ENCODE measurements around the gene CPEB3.

- TF ChIP-seq, protein P1, sequence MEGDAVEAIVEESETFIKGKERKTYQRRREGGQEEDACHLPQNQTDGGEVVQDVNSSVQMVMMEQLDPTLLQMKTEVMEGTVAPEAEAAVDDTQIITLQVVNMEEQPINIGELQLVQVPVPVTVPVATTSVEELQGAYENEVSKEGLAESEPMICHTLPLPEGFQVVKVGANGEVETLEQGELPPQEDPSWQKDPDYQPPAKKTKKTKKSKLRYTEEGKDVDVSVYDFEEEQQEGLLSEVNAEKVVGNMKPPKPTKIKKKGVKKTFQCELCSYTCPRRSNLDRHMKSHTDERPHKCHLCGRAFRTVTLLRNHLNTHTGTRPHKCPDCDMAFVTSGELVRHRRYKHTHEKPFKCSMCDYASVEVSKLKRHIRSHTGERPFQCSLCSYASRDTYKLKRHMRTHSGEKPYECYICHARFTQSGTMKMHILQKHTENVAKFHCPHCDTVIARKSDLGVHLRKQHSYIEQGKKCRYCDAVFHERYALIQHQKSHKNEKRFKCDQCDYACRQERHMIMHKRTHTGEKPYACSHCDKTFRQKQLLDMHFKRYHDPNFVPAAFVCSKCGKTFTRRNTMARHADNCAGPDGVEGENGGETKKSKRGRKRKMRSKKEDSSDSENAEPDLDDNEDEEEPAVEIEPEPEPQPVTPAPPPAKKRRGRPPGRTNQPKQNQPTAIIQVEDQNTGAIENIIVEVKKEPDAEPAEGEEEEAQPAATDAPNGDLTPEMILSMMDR (IDR thresholded peaks at IDR 0.05; ENCODE audit: insufficient read depth, low read length), result no peak
- TF ChIP-seq POLR2AphosphoS5 (IDR thresholded peaks at IDR 0.05; ENCODE audit: low read depth), result no peak
- TF ChIP-seq REST (IDR thresholded peaks at IDR 0.05; ENCODE audit: insufficient replicate concordance, low read depth), result no peak
These were observed 238.8 kb downstream of the CPEB3 start for GRCh38 chr10:92052088-92052487.
